Measurements from ENCODE around the gene TSR3.
A peak's percentile ranks its signal among the peaks of the same experiment; 100 is the strongest.
"Not testable (repeated sequence)": the region's sequence is repeated elsewhere in the genome, so short reads cannot be mapped to it uniquely, and the experiment has no call there.

Gene TSR3

DNA sequence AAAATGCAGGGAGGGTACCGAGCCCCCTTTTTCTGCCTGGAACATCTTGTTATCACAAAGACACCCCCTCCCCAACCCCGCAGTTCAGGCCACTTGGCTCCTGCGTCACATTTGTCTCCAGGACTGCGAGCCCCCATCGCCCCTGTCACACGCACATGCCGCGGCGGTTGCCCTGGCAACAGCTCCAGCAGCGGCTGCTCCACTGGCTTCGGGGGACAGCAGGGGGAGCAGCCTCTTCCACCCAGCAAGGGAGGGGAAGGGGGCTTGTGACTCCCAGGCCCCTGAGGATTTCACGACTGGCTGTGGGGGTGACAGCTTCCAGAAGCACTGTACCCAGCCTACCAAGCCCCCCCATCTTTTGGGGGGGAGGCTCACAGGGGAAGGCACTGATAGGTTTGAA, 15.7 kb downstream of the TSR3 start:
- peak in 1 of 2 experiments; percentile 70 for DNase-seq

DNA sequence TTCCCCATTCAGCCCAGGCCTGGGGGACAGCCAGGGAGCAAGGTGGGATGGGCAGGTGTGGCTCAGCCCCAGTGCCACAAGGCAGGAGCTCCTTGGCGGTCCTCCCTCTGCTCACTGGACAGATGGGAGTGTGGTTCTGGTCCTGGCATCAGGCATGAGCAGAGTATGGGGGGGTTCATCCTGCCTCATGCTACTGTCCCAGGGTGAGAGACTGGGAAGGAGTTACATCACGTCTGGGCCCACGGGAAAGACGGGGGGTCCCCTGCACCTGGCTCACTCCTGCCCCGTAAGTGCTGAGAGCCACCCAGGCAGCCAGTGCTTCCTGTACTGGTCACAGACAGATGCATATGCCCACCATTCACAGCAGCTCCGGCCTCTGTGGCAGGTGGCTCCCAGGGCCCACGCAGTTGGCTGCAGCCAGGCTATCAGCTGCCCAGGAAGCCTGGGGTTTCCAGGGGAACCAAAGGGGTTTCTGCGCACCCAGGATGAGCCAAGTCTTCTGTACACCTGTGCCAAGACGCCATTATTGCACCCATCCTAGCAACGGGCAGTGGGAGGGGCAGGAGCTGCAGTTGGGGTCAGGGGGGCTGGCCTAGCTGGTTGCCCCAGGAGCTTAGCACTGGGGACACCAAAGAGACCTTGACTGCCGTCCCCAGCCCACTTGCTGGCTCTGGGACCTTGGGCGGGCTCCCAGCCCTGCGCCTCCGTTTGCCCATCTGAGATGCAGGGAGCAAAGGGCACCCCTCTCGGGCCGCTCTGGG, 16.3 kb downstream of the TSR3 start:
- no peak for DNase-seq

DNA sequence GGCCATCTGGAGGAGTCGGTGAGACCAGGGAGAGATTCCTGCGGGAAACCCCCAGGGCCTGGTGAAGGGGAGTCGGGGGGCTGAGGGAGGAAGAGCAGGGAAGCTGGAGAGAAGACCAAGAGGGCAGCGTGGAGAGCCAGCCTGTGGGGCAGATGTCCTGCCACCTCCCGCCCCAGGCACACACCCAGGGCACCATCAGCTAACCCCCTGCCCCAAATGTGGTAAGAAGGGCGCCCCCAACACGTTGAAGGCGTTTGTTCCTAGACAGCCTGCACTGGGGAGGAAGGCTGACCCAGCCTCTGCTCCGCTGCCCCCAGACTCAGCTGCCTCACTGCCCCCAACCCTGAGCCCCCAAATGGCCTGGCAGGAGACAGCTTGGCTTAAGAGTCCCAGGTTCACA, 16.9 kb downstream of the TSR3 start:
- DNase-seq = no peak

DNA sequence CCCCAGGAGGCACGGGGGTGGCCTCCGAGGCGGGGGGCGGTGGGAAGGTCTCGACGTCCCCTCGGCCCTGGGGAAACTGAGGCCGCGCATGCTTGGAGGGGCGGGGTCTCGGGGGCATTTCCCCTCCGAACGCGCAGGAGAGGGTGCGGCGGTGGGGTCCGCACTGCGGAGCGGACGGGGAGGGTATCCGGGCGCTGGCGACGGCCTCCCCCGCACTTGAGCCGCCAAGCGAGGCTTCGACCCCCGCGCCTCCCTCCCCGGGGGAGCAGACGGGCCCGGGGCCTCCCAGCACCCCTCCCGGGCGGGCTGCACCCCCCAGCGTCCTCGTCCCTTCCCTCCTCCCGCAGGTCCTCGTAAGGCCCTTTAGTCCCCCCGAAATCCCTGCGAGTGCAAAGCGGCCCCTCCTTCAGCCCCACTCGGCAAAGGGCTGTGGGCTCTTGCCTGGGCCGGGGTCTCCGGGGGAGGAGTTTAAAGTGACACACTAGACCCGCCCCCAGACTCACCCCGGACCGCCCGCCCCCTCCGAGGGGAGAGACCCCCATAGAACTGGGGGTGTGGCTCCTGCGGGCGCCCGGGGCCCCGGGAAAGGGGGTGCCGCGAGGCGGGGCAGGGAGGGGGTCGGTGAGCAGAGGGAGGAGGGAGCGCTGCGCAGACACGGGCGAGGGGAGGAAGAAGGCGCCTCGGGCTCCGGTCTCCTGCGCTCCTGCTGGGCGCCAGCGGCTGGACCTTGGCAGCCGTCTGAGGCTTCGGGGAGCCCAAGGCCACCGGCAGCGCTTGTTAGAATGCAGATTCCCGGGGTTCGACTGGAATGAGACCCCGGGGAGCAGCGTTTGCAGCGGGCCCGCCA, 17.6 kb downstream of the TSR3 start:
- DNase-seq = no peak

DNA sequence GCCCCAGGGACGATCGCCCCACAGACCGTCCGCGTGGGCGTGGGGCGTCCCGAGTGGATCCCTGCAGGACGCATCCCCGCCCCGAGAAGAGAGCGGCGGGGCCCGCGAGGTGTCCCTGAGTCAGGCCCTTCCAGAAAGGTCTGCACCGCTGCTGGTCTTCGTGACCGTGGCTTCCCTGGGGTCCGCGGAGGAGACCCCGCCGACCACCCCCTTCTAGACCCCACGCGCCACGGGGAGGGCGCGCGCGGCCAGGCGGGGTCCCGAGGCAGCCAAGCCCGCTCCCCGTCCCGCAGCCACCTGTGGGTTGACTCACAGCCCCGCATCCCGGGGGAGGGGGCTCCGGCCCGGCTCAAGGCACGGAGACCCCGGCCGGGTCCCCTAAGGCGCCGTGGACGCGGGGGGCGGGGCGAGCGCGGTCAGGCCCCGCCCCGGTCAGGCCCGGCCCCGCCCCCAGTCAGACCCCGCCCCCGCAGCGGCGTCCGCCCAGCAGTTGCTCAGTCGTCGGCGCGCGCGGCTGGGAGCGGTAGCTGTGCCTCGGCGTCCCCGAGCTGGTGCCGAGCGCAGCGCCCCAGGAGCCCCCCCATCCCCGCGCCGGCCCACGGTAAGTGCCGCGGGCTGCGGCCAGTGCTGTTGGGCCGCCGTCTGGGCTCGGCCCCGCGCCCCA, 18.4 kb downstream of the TSR3 start, which contains the start of gene BAIAP3:
Gene BAIAP3, plus strand, starts transcription at position 497 of the 664 bp plus-strand sequence. CDS start 4,905 bp downstream, outside the sequence.
- DNase-seq = no peak

DNA sequence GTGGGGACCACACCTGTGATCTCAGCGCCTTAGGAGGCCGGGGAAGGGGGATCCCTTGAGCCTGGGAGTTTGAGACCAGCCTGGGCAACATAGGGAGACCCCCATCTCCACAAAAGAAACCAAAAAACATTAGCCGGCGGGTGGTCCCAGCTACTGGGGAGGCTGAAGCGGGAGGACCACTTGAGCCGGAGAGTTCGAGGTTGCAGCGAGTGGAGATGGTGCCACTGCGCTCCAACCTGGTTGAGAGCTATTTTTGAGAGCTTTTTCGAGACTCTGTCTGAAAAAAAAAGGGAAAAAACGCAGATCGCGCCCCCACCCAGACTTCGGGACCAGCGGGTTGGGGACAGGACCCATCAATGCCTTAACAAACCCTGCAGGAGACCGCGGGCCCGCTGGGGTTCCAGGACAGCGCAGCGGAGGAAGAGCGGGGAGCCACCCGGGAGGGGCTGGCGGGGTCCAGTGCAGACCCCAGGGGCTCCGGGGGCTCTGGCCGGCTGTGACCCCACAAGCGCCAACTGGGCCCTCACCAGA, 19.0 kb downstream of the TSR3 start:
- no peak for DNase-seq

DNA sequence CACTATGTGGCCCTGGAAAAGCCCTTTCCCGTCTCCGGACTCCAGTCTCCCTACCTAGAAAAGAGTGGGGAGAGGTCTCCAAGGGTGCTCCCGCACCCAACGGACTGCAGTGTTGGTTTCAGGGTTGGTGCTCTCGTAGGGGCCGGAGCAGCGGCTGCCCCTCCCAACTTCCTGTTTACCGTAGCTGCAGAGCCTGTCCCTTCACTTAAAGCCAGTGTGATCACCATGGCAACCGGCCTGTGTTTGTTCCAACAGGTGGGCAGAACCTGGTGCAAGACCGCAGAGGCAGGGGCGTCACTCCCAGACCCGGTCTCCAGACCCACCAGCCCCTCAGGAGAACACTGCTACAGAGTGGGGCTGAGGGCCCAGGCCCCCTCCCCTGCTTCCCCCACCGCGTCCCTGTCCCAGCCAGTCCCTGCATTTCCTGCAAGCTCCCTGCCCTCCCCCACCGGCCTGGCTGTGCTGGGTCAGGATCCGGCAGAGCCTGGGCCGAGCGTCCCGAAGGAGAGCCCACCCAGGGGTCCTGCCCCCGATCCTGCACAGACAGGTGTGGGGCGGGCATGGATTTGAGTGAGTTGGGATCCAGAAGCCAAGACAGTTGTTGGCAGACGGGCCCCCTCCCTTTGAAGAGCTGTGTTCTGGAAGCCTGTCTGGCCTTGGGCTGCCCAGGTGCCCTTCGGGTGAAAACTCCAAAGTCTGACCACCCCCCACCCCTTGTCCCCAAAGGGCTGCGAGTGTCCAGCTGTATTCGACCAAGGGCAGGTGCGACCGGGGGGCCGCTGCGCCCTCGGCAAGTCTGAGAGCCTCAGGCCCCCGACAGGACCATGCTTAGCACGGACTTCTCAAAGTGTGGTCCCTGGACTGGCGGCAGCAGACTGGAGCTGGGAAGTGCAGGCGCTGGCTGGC, 19.7 kb downstream of the TSR3 start:
- peak; percentile 52 to 68 for DNase-seq

DNA sequence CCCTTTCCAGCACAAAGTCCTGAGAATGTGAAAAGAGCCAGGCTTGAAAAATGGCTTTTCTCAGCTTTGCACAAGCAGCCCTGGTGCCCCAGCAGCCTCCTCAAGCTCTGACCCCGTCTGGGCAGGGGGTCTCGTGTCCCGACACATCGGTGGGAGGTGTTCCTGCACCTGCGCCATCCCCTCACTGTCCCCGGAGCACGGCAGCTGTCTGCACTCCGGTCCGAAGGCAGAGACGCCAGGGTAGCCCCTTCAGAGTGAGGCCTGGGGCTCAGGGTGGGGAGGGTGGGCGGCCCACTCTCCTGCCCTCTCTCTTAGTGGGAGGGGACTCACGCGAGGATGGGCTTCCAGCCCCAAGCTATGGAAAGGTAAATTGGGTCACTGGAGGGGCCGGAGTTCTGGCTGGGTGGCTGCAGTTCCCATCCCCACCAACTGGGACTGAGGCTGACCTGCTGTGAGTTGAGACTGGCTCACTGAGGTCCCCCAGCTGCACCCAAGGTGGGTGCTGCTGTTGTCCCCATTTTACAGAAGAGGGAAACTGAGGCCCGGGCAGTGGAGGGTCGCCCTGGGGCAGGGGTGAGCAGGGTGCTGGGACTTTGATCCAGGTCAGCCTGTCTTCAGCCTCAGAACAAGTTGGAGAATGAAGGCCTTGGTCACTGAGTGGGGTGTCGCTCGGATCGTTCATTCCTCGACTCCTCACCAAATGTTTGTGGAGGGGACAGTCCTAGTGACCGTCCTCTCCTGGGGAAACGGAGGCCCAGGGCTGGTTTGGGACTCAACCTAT, 20.6 kb downstream of the TSR3 start:
- DNase-seq = no peak

DNA sequence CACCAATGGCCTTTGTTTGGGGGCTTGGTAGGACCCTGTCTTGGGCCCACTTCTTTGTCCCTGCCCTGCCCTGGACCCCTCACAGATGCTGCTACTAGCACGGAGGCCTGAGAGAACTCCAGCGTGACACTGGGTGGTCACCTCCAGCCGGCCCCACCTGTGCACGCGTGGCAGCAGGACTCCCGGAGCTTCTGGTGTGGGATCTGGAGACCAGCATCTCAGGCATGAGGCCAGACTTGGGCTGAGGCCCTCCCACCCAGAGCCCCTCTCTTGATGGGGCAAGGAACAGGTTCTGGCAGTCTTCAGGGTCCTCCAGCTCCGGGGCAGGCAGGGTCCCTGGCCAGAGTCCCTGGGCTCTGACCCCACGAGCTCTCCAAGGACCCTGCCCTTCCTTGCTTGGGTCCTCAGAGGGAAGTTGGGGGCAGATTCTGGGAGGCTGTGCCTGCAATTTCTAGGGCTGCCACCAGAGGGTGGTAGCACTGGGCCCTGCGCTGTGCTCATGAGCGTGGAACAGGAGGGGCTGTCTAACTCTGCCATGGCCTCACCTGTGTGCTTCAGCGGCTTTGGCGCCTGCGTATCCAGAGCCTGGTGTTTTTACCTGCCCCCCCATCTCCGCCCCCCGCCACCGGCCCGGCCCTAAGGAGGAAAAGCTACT, 21.3 kb downstream of the TSR3 start:
- no peak for DNase-seq

DNA sequence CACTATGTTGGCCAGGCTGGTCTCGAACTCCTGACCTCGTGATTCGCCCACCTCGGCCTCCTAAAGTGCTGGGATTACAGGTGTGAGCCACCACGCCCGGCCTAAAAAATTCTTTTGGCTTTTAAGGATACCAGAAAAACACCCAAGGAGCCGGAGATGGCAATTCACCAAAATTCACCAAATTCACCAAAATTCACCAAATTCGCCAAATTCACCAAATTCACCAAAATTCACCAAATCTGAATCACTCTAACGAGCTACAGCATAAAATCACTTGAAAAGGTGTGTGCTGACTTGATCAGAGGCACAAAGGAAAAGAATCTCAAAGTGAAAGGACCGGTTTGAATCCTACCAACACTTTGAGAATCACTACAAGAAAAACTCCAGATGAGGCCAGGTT, 22.7 kb downstream of the TSR3 start:
- DNase-seq = not testable (repeated sequence)

DNA sequence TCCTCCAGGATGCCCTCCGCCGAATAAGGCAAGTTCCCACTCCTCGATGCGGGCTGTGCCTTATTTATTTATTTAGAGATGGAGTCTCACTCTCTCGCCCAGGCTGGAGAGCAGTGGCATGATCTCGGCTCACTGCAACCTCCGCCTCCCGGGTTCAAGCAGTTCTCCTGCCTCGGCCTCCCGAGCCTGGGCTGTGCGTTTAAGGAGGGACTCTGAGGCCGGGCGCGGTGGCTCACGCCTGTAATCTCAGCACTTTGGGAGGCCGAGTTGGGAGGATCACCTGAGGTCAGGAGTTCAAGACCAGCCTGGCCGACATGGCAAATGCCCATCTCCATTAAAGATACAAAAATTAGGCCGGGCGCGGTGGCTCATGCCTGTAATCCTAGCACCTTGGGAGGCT, 23.5 kb downstream of the TSR3 start:
- not testable (repeated sequence) for DNase-seq

DNA sequence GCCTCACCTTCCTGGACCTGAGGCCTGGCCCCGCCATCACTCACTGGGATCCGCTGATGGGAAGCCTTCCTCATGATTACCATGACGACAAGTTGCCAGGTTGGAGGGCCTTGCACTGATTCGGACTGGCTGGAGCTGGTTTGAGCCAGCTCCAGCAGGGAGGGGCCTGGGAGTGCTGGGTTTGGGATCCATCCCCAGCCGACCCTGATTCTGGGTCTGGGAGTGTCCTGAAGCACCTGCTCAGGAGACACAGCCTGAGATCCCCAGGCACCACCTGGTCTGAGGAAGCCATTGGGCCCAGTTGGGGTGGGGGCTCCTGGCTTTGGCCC, 24.1 kb downstream of the TSR3 start:
- DNase-seq = no peak

DNA sequence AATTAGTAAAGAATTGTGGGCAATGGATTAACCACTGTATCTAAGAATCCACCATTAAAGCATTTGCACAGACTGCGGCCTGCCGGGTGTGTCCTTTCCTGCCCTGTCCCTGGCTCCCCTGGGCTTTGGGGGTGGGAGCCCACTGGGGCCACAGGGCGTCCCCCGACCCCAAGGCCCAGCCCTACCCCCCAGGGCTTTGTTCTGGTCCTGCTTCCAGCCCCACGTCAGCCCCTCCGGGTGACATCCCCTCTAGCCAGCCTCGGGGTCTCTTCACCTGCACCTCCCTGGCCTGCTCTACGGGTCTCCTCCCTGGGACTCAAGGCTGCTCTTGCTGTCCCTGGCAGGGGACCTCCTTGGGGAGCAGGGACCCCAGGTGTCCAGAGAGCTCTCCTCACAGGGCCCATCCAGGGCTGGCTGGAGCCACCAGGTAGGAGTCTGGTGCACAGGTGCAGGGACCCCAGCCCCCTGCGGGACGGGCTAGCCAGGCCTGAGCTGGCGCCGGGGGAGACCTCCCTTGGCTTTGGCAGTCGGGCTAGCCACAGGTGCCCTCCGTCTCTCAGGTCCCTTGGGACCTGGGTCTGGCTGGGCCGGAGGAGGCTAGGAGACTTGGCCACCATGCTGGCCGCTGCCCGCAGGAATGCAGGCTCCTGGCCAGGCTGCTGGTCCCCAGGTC, 24.6 kb downstream of the TSR3 start:
- DNase-seq = no peak

DNA sequence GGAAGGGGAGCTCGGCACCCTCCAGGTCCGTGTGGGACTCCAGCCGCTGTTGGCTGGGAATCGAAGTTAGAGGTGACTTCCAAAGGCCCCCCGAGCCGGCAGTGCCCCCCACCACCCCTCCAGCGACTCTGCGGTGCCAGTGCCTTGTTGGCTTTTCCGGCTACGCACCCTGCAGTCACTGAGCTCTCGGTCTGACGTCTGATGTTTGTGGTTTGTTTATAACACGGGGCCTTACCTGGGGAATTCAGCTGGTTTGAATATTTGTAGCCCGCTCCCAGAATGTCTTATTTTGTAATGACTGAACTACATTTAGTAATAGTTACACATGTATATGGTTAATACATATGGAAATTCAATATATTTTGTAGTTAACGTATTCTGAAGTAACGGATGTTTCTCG, 25.3 kb downstream of the TSR3 start:
- no peak for DNase-seq

DNA sequence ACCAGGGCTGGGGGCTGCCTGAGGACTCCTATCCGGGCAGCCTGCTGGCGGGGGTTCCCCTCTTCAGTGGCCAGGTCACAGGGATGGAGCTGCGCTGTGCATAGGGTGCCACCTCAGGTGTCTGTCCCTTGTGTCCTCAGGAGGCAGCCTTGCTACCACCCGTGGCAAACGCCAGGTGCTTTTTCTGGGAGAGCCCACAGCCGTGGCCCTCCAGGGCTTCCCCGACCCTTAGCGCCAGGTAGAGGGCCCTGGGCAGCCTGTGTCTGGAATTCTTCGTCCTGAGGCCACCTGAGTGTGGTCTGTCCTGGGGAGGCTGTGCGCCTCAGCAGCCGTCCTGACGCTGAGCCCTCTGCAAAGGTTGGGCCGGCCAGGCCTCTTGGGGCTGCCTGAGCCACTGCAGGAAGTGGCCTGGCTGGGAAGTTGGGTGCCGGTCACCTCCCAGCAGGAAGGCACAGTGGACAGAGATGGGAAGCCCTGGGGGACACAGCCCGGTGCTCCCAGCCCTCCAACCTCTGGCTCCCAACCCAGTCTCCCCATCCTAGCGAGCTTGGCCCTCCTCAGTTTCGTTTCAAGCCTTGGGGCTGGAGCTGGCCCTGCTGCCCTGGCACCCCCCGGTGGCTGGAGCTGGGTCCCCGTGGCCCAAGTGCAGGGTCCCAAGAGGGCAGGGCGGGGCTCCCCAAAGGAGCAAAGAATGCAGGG, 25.9 kb downstream of the TSR3 start:
- DNase-seq = no peak

DNA sequence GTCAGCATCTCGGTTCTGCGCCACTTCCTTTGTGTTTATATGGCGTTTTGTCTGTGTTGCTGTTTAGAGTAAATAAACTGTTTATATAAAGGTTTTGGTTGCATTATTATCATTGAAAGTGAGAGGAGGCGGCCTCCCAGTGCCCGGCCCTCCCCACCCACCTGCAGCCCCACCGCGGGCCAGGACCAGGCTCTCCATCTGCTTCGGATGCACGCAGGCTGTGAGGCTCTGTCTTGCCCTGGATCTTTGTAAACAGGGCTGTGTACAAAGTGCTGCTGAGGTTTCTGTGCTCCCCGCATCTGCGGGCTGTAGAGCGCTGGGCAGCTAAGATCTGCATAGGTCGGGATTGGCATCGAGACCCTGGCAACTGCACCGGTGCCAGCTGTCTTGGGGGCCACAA, 26.4 kb downstream of the TSR3 start:
- no peak for DNase-seq

DNA sequence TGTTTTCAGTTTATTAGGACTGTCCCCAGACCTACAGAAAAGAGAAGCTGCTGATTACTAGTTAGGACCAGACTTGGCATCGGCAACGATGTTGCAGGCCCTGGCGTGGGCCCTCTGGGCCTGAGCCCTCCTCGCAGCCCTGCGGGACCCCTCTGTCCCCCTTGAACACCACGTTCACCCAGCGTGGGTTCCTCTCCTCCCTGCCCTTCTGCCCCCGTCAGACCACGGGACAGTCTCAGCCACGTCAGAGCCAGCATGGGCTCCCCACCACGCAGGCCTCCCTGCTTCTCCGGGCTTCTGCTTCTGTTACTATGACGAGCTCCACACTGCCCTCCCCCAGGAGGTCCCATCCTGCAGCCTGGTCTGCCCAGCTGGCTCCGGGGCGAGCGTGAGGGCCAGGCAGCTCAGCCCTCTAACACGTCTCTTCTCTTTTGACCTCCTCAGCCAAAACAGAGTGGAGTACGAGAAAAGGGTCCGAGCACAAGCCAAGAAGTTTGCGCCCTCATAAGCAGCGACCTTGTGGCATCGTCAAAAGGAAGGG, 27.3 kb downstream of the TSR3 start:
- DNase-seq = no peak

DNA sequence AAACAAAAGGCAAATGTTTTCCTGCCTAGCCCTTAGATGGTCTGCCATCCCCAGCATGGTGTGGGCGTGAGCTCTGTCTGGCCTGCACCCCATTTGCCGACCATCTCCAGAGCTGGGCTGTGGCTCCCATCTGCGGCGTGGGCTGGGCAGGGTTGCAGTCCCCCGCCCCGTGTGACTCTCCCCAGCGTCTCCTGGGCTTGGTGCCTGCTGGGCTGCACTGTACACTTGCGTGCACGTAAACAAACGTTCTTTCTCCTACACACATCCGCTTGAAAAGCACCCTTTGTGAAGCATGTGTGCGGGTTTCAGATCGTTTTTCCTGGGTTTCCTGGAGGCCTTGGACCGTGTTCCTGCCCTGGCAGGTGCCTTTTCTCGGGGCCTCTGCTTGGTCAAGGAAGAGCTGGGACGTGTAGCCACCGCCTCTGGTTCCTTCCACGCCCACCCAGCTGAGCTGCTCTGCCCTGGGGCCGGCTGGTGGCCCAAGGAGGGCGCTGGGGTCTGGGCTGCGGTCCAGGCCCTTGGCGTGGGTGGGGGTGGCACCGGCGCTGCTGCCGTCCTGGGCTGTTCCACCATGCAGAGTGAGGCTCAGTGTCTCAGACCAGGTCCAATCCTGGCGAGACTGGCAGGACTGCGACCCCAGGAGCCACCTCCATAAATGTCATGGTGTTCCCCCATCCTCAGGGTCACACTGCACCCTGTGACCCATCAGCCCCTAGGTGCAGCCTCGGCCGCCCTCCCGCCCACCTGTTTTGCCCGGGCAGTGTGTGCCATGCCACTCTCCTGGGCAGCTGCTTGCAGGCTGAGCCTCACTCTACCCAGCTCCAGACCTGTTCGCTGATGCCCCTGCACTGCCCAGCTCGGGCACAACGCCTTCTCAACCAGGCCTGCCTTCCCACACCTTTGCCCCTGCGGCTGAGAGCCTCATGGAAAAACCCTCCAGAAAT, 28.1 kb downstream of the TSR3 start:
- DNase-seq = no peak

All from NCI-H524 (cell line).